Activated CD8-positive, alpha-beta memory T cell treated with anti-CD3 and anti-CD28 coated beads, Interleukin-2, amount 50 U/mL, for 48 hours (primary cell): ENCODE measurements around the gene RTKN.
"Not testable (repeated sequence)": the region's sequence is repeated elsewhere in the genome, so short reads cannot be mapped to it uniquely, and the experiment has no call there.

ENCODE experiments used
- DNase-seq: peaks from one replicate; pipeline ENCODE4 v3.0.0-alpha.2; 2020

Gene RTKN

GRCh38 chr2:74436848-74437695 lies 4.7 kb downstream of the RTKN start:
- DNase-seq = no peak

GRCh38 chr2:74436111-74436805 lies 5.5 kb downstream of the RTKN start:
- no peak for DNase-seq

- no peak for DNase-seq
These were observed 11.2 kb downstream of the RTKN start for GRCh38 chr2:74430502-74430901.

- DNase-seq = no peak
These were observed 12.0 kb downstream of the RTKN start for GRCh38 chr2:74429487-74430451.

- no peak for DNase-seq
These were observed 13.1 kb downstream of the RTKN start for GRCh38 chr2:74428675-74429074.

- no peak for DNase-seq
These were observed 14.2 kb downstream of the RTKN start for GRCh38 chr2:74427551-74427950.

GRCh38 chr2:74426181-74426758 lies 15.5 kb downstream of the RTKN start:
- DNase-seq = no peak

GRCh38 chr2:74425523-74425922 lies 16.2 kb downstream of the RTKN start:
- DNase-seq = no peak

GRCh38 chr2:74424995-74425406 lies 16.7 kb downstream of the RTKN start:
- no peak for DNase-seq

GRCh38 chr2:74424139-74424992 lies 17.4 kb downstream of the RTKN start:
- DNase-seq = no peak

- DNase-seq = no peak
These were observed 18.3 kb downstream of the RTKN start for GRCh38 chr2:74423231-74424095.

GRCh38 chr2:74421221-74421870 lies 20.4 kb downstream of the RTKN start, which contains the start of the genes C2orf81 and WDR54:
Gene C2orf81 (minus strand): TSS chr2:74421619. CDS start chr2:74421560, 59 bp downstream.
Gene WDR54 (plus strand): TSS chr2:74421730. CDS start chr2:74422154, 424 bp downstream.
- peak; percentile 97 for DNase-seq

- not testable (repeated sequence) for DNase-seq
These were observed 21.2 kb downstream of the RTKN start for GRCh38 chr2:74420443-74421103.

- no peak for DNase-seq
These were observed 21.7 kb downstream of the RTKN start for GRCh38 chr2:74420006-74420405.

GRCh38 chr2:74419345-74419744 lies 22.4 kb downstream of the RTKN start:
- DNase-seq = no peak

GRCh38 chr2:74418312-74418711 lies 23.4 kb downstream of the RTKN start:
- no peak for DNase-seq

- DNase-seq = no peak
These were observed 24.0 kb downstream of the RTKN start for GRCh38 chr2:74417763-74418162.

GRCh38 chr2:74417197-74417596 lies 24.5 kb downstream of the RTKN start:
- no peak for DNase-seq

- no peak for DNase-seq
These were observed 25.0 kb downstream of the RTKN start for GRCh38 chr2:74416778-74417177.
